HG02623 (cell line): ENCODE results near the gene COX17.
A peak's percentile ranks its signal among the peaks of the same experiment; 100 is the strongest.

ENCODE experiments used
- ATAC-seq: cut with Tn5 transposase; IDR thresholded peaks from one replicate; pipeline ENCODE4 v1.9.1; 2021; ENCODE audit warnings: moderate library complexity; ENCODE audit not compliant: unreplicated experiment

COX17 gene

DNA sequence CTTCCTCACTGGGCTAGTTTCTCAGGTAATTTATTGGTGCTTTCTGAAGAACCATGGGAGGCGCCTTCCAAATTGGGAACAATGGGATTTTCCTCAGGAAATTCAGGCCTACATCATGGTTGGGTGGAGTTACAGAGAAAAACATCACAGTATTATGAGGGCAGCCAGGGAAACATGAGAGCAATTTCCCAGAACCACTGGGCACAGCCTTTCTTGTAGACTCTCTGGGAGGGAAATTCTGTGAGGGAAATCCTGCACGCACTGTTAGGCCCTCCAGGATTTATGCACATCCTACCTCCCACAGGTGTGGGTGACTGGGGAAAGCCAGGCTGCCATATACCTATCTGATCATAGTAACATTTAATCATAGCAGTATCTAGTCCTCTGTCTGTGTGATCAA, 30.0 kb downstream of the COX17 start:
- no peak for ATAC-seq

DNA sequence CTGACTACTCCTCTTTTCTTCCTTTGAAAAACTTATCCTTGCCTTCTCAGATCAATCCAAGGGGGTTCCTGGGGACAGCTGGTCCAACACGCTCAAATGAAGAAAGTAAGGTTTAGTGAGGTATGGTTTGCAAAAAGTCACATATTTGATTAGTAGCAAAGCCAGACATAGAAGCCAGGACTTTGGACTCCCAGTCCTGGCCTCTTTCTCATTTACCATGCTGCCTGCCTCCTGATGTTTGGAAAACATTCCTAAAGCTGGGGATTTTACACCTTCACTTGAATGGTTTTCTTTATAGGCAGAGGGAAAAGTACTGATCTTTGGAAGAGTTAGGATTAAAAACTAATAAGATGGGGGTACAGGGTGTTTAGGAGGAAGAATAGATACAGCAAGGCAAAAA, 31.4 kb downstream of the COX17 start:
- no peak for ATAC-seq

DNA sequence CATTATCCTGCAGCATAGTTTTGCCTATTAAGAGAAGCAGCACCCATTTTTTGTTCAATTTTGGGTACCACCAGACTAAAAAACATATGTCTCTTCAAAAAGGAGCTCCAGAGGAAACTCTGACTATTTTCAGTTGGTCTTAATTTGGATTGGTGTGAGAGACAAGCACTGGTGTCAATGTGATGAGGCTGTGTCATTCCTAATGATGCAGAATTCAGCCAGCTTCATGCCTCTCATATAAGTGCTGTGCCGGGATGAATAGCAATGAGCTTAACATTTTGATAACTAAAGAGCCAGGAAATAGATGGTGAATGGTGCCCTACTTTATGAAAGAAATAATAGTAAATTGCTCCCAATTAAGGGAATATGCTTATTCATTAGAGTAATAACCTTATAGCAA, 32.7 kb downstream of the COX17 start:
- no peak for ATAC-seq

DNA sequence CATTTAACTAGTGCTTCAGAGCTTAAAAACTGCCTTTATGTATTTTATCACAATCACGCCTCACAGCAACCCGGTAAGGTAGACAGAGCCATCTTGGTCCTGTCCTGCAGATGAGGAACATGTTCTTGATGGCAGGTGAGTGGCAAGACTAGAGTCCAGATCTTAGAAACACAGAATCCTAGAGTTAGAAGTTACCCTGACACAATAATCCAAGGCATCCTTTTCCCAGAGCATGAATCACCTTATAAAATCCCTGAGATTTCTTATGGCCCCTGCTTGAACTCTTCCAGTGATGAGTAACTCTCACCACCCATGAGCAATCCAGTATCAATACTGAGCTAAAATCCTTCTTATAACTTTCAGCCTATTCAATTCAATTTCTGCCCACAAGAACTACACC, 33.7 kb downstream of the COX17 start:
- no peak for ATAC-seq

DNA sequence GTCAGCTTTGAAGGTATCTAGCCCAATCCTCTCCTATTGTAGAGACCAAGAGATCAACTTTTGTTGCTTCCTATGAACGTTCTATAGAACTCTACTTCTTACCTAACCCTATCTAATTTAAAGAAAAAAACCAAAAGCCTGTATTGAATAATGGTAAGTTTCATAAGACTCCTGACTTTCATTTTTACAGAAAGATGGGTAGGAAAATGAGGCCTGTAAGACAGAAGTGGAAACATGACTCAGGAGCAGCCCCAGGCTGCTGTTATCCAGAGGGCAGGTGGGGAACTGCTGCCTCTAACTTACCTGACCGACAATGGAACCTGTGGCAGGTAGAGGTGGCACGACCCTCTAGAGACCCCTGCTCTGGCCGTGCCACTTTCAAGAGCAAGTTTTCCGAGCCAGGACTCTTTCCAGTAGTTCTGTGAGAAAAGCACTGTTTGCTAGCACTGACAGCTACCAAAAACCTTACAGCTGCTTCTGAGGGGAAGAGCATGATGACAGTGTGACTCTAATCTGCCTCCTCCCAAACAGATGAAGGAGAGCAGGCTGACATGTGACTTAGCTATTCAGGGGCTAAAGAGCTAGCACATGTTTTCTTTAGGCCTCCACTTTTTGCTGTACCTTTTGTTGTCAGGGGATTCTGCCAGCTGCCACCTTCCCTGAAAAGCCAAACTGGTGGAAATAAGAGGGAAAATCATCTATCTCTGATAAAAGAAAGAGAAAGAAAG, 34.3 kb downstream of the COX17 start:
- ATAC-seq, result no peak

DNA sequence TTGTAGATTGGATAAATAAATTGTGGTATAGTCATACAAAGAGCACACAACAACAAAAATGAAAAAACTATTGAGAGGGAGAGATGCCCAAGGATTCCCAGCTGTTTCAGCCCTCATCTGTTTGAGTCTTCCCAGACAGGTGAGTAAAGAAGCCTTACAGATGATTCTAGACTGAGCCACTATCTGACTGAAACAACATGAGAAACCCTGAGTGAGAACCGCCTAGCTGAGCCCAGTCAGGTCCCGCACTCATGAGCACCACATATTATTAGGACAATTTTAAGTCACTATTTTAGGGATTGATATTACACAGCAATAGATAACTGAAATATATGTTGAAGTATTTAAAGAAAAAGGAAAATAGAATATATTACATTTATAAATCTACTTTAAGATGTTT, 35.8 kb downstream of the COX17 start:
- no peak for ATAC-seq

DNA sequence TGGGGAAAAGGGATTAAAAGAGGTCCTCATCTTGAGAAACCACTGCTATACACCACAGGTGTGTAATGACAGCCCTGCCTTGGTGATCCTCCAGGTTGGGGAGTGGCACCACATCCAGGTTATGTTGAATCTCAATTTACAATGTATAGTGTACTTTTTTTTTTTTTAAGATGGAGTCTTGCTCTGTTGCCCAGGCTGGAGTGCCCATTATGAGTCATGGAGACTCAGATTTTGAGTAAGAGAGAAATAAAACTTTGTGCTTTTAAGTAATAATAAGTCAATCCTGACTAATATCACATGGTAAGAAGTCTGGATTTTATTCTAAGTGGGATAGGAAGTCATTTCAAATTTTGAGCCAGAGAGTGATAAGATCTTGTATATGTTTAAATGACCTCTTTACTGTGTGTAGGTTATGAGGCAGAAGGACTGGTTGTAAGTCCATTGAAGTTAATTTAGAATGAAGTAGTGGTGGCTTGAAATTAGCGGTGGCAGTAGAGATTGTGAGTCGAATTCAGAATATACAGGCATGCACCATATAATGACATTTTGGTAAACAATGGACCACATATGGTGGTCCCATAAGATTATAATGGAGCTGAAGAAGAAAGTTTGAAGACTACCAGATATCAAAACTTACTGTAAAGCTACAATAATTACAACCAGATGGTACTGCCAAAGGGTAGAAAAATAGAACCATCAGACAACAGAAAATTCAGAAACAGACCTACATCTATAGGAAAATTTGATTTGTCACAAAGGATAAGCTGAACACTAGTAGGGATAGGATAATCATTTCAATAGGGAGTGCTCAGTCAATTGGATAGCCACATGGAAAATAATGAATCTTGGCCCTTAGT, 37.5 kb downstream of the COX17 start:
- ATAC-seq, result no peak

DNA sequence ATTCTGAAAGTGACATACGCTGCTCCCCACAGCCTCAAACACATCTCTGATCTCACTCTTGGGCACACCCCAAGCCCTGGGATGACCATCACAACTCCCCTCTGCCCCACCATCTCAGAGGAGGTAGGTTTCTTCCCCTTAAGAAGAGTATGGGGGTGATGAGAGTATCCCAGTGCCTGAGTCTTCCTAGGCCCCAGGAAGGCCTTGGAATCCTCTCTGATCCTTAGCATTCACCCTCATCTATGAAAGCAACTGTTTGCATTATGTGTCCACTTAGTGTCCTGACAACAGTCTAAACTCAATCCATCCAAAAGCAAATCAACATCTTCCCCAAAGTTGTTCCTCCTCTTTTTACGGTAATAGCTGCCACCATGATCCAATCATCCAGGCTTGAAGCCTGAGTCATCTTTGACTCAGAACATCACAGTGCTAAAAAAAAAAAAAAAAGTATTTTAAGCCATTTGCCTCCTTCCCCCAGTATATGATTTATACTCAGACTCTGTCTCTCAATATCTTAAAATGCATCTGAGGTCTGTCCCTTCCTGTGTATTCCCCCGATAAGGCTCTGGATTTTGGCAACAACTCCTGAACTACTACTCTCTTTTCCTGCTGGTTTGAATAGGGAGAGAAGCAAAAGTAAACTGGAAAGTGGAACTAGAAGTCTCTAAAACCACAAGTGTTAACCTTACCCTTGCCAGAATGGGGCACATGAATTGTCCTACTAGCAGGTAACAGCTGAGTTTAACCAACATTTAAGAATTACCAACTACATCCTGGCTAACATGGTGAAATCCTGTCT, 39.3 kb downstream of the COX17 start:
- peak; percentile 34 for ATAC-seq

DNA sequence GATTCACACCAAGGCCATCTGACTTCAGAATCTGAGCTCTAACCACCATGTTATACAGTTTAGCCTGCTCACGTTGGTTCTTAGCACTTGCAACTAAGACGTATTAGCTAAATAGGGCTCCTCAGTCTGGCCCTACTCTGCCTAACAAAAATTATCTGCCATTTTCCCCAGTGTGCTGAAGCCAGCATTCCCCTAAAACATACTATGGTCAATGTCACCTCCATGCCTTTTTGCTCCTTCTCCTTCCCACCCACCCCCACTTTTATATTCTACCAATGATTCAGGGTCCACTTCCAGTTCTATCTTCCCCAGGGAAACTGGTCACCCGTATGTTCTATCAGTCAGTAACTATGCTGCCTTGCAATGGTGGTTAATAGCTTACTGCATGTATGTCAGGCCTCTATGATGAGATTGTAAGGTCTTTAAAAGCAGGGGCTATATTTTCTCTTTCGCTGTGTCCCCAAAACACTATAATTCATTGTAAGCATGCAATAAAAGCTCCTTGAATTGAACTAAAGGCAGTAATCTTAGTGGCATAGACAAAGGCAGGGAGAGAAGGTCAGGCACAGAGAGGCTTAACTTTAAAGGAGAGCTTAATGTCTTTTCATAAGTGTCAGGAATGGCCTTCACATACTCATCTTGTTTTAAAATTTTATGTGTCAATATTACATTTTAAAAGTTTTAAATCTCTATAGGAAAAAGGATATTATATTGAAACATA, 40.2 kb downstream of the COX17 start:
- no peak for ATAC-seq

DNA sequence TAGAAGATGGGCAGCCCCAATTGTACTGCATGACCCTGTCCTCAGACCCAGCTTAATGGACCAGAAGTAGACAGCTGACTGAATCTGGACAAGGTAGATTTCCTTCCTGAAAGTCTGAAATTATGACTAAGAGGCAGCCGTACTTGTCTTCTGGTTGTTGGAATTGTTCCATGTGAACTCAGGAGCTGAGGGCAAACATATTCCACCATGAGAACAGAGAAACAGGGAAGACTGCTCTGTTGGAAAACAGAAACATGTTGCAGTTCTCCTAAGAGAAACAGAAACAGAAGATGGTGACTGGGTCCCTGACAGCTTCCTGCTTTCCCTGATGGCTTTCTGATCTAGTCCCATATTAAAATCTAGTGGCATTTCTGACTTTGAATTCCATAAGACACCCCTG, 41.0 kb downstream of the COX17 start:
- ATAC-seq, result no peak

DNA sequence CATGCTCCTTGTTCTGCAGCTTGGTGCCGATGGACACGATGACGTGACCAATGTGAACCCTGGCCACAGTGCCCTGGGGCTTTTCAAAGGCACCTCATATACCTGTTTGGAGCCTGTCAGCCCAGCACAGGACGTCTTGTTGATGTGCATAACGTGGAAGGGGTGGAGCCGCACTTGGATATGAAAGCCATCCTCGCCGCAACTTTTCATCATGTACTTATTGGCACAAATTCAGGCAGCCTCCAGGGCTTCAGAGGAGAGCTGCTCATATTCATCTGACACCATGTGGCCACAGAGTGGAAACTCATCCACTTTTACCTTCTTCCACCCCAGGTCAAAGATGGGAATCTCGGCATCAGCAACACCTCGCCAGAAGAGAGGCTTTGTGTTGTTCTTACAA, 41.5 kb downstream of the COX17 start:
- no peak for ATAC-seq

DNA sequence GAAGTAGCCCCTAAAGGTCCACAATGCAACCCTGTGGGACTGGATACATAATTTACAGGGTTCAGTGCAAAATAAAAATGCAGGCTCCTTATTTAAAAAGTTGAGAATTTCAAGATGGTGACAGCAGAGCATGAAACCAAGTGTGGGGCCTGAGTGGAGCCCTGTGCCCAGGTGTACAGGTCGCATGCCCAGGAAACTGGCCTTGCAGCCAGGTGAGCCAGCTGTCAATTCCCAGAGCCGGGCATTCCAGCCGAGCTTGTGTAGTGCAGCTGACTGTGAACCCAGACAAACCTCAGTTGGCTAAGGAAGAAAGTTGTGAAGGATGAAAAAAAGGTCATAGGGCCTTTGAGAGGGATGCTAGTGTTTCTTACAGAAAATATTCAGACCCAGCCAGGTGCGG, 44.4 kb downstream of the COX17 start:
- ATAC-seq, result no peak

DNA sequence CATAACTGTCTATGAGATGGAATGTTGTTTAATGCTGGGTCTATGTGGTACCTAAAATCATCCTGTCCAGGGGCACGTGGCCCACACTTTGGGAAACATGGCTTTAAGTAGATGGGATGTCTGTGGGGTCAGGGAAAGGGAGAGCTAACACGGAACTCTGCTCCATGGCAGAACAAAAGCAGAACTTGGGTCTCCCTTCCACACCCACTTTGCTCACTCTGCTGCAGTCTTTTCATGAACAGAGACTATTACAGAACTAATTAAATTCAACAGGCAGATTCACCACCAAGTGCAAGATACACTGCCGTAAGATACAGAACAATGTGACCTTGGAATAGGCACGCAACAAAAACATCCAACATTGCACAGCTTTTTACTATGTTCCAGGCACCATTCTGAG, 45.0 kb downstream of the COX17 start:
- ATAC-seq, result no peak

DNA sequence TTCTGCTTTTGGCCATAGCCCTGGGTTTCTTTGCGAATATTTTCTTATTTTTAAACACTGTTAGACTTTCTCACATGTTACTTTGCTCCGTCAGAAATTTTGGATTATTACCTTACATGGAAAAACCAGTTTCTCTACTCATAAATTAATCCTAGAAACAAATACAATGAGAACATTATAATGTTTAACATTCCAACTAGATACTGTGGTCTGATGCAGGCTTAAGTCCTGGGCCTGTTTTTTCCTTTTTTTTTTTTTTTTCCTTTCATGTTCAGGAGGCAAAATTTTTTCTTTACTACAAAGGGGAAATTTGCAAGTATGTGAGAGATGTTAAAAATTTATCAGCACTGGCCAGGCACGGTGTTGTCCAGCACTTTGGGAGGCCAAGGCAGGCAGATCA, 45.7 kb downstream of the COX17 start:
- no peak for ATAC-seq

DNA sequence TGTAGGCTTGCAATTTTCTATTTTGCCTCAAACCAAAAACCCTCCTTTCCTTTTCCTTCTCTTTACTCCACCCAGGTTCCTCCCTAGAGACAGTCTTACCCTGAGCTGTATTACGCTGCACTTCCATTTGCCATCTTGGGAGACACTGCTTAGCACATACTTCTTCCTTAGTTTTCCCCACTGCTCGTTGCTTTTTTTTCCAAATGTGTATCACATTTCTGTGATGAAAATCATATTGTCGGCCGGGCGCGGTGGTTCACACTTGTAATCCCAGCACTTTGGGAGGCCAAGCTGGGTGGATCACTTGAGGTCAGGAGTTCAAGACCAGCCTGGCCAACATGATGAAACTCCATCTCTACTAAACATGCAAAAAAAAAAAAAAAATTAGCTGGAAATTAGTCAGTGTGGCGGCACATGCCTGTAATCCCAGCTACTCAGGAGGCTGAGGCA, 46.3 kb downstream of the COX17 start:
- ATAC-seq, result no peak

DNA sequence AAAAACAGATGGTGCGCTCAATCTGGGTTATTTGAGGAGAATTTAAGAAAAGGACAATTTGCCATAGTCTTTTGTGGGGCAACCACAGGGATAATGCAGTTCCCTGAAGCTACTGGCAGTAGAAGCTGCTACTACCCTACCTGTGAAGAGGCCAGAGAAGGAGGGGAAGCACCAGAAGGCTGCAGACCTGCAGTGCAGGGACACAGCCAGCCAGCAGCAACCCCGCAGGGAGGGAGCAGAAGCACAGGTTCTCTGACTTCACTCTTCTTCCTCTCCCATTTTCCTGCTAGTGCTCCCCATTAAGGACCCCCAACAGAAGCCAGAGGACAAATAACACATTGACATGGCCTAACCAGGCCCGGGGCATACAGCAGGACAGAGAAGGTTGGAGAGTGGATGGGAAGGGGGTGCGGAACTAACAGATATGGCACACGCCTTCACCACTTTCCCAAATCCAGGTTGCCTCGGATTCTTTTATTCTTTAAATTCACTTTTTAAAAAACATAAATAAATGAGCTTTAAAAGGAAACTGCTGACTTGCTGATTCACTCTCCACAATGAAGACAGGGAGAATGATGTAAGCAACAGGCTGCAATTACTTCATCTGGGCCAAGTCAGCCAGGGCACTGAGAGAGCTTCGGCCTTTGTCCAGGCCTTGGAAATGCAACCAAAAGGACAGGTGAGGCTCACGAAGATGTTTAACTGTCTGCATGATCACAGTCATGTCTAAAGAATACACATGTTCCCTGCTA, 46.9 kb downstream of the COX17 start:
- no peak for ATAC-seq

DNA sequence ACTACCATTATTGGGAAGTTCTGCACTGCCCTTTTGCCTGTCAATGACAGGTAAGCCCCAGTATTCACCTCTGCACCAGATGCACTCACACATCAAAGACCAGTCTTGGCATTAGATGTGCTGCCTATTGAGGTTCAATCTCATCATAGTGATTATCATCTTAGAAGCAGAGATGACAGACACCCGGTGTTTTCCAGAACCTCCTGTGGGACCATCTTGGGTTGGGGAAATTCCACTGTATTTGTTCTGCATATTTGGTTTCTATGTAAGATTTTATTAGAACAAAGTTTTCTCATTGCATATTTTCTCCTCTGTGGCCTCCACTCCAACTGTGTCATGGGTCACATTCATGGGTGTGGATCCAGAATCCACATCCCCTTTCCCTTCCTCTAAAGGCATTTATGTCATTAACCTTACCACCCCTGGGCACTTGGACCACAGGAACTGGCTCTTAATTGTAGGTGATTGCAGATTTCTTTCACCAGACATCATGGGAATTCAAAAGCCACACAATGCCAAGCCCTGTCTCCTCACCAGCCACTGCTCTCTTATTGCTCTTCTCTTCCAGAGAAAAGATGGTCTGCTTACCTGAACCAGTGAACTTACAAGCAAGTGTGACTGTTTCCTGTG, 48.3 kb downstream of the COX17 start:
- ATAC-seq, result peak; percentile 27

DNA sequence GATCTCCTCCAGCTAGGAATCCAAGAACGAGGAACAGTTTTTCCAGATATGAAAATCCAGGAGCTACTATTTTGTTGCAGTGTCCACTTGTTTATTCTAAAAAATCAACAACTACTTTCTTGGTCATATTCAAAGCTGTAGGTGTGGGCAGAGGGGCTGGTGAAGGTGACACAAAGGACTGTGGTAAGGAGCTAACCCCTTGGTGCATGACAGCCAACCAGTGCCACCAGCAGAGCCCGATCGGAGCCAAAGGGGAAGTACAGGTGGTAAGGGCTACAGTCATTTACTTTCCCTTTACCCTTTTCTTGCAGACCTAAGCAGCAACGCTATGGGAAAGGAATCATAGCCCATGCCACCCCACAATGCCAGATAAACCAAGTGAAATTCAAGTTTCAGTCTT, 48.8 kb downstream of the COX17 start:
- ATAC-seq, result peak; percentile 72

DNA sequence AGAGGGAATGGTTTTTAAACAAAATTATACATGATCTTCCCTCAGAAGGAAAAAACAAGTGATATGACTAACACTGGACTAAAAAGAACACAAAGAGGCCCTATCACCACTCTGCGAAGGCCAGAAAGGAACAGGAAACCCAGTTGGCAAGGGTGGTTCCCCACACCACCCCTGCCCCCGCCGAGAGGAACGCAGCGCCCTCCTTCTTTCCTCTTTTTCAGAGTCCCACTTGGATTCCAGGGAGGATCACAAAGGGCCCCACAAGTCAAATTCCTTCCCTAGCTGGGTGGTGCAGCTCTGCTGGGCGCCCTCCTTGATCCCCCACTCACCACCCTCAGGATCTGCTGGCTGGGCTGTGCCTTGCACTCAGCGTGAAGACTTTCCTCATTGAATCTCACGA, 49.7 kb downstream of the COX17 start:
- no peak for ATAC-seq

DNA sequence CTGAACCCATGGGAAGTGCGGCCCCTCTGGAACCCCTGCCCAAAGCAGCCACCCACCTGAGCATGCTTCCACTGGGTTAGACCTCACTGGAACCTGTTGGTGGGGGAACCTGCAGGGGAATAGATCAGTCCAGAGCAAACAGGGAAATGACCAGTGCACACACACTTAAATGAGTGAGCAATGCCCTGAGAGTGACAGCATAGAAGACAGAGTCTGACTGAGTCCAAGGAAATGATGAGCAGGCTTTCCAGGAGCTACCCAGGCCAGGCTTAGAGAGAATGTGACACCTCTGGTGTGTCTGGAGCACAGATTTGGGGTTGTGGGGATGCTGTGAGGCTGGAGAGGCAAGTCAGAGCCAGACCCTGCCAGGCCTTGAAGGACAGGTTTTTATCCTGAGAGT, 51.0 kb downstream of the COX17 start:
- no peak for ATAC-seq
